ENCODE results near the gene SLC31A1. TPM values are rescaled to one million over a fixed set of nuclear protein-coding genes. Genes with fewer than 3 reads are reported as not detected.
"Not testable (repeated sequence)": the region's sequence is repeated elsewhere in the genome, so short reads cannot be mapped to it uniquely, and the experiment has no call there.

SLC31A1 gene
- total RNA-seq, 1 experiment from 2014 or later: 13.9 TPM

GRCh38 chr9:113244556-113244955 is 23.2 kb downstream of the SLC31A1 start:
- Histone ChIP-seq H3K4me3 (no peak overlapping the region), H3K27me3 (no peaks in the 10 kb centered on the region), H3K9me3 (no peaks in the 10 kb centered on the region), H3K36me3 (no peaks in the 10 kb centered on the region)
- DNase-seq: no peak

GRCh38 chr9:113245894-113246293 is 24.6 kb downstream of the SLC31A1 start:
- Histone ChIP-seq H3K9me3 (no peaks in the 10 kb centered on the region), H3K36me3 (no peaks in the 10 kb centered on the region), H3K4me3 (no peak overlapping the region), H3K27me3 (no peaks in the 10 kb centered on the region)
- no peak for DNase-seq

DNA sequence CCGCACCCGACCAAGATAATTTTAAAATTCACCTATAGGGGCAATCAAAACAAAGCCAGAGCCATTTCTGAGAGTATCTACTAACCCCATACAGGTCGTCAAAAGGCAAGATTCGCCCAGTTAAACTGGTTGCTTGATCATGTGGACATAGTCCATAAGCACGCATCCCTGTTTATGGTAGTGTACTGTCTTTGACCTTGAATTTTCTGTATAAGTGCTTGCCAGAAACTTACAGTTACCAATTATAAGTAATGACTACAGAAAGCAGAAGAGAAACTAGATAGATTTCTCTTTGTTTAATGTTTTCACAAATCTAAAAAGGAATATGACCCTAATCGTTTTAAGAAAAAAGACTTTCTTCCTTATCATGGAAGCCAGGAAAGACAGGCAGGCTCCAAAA is 25.6 kb downstream of the SLC31A1 start:
- DNase-seq: no peak
- peaks cover 5% of the 10 kb centered on the region for H3K36me3 ChIP-seq
- peaks cover 2% of the 10 kb centered on the region for H3K9me3 ChIP-seq
- H3K27me3 ChIP-seq: no peaks in the 10 kb centered on the region
- H3K4me3 ChIP-seq: no peak overlapping the region

- H3K27me3 ChIP-seq: no peaks in the 10 kb centered on the region
- H3K36me3 ChIP-seq: peaks cover 5% of the 10 kb centered on the region
- no peak for DNase-seq
- H3K4me3 ChIP-seq: no peak overlapping the region
- peaks cover 2% of the 10 kb centered on the region for H3K9me3 ChIP-seq
Measured at GRCh38 chr9:113247640-113248039, 26.3 kb downstream of the SLC31A1 start.

GRCh38 chr9:113249661-113250060 is 28.3 kb downstream of the SLC31A1 start:
- H3K27me3 ChIP-seq, DNase-seq, H3K36me3 ChIP-seq, H3K4me3 ChIP-seq, H3K9me3 ChIP-seq: not testable (repeated sequence)

GRCh38 chr9:113250807-113251206 is 29.5 kb downstream of the SLC31A1 start:
- Histone ChIP-seq H3K36me3 (peaks cover 5% of the 10 kb centered on the region), H3K27me3 (no peaks in the 10 kb centered on the region), H3K4me3 (no peak overlapping the region), H3K9me3 (peaks cover 2% of the 10 kb centered on the region)
- no peak for DNase-seq

DNA sequence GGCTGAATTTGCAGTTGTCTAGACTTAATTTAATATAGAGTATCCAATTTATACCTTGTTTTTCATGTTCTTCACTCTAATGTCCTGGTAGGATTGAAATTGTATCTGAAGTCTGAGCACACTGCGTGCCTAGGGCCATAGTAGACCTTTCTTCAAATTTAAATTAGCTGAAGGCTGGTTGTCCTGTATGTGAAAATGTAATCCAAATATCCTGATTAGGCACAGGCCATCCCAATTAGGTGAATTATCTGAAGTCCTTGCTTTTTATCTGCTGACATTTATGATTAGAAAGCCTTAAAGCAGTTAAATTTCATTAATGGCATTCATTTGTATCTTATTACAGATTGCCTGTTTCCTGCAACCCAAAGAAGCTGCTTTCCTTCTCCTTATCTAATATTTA is 33.6 kb downstream of the SLC31A1 start:
- no peak overlapping the region for H3K4me3 ChIP-seq
- H3K36me3 ChIP-seq: peaks cover 19% of the 10 kb centered on the region
- H3K27me3 ChIP-seq: no peaks in the 10 kb centered on the region
- no peak for DNase-seq
- peaks cover 2% of the 10 kb centered on the region for H3K9me3 ChIP-seq

- Histone ChIP-seq H3K36me3 (peaks cover 19% of the 10 kb centered on the region), H3K9me3 (peaks cover 2% of the 10 kb centered on the region), H3K4me3 (no peak overlapping the region), H3K27me3 (no peaks in the 10 kb centered on the region)
- no peak for DNase-seq
Measured at GRCh38 chr9:113255438-113255837, 34.1 kb downstream of the SLC31A1 start.

GRCh38 chr9:113257863-113258262 is 36.5 kb downstream of the SLC31A1 start:
- Histone ChIP-seq H3K4me3 (no peak overlapping the region), H3K9me3 (no peaks in the 10 kb centered on the region), H3K27me3 (no peaks in the 10 kb centered on the region), H3K36me3 (peaks cover 27% of the 10 kb centered on the region)
- no peak for DNase-seq

- no peak overlapping the region for H3K4me3 ChIP-seq
- no peaks in the 10 kb centered on the region for H3K9me3 ChIP-seq
- peaks cover 27% of the 10 kb centered on the region for H3K36me3 ChIP-seq
- H3K27me3 ChIP-seq: no peaks in the 10 kb centered on the region
- DNase-seq: no peak
Measured at GRCh38 chr9:113258282-113258681, 36.9 kb downstream of the SLC31A1 start.

GRCh38 chr9:113261917-113262671 is 40.8 kb downstream of the SLC31A1 start:
- Histone ChIP-seq H3K36me3 (peaks cover 32% of the 10 kb centered on the region), H3K9me3 (no peaks in the 10 kb centered on the region), H3K27me3 (no peaks in the 10 kb centered on the region), H3K4me3 (no peak overlapping the region)
- DNase-seq: no peak

GRCh38 chr9:113266174-113266573 is 44.8 kb downstream of the SLC31A1 start:
- no peaks in the 10 kb centered on the region for H3K9me3 ChIP-seq
- peaks cover 41% of the 10 kb centered on the region for H3K36me3 ChIP-seq

DNA sequence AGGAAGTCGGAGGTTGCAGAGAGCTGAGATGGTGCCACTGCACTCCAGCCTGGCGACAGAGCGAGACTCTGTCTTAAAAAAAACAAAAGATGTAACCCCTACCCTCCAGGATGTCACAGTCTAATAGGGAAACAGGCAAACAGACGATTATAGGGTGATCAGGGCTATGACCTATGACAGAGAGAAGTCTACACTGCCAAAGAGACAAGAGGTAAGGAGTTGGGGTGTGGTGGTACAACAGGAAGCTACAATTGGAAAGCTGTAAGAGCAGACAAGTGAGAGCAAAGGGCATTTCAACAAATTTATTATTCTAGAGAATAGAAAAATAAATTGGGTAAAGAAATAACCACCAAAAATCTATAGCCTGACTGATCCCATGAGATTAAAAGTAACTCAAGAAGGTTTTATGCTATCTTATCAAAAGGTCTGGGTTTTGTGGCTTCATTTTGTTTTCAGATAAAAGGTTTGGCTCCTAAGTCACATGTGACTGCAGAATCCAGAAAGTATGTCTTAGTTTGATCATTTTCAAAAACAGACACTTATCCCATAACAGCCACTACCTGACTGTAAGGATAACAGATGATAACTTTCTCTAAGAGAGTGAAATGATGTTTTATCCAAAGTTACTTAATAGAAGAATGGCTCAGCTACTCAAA is 46.7 kb downstream of the SLC31A1 start:
- Histone ChIP-seq H3K27me3 (no peaks in the 10 kb centered on the region), H3K36me3 (peaks cover 51% of the 10 kb centered on the region)
- no peak for DNase-seq

More at GRCh38 chr9:113266174-113266573, 44.8 kb downstream of the SLC31A1 start:
- DNase-seq: no peak
- Histone ChIP-seq H3K4me3 (no peak overlapping the region), H3K27me3 (no peaks in the 10 kb centered on the region)

GRCh38 chr9:113269355-113269754 is 48.0 kb downstream of the SLC31A1 start:
- H3K4me3 ChIP-seq: no peak overlapping the region
- no peaks in the 10 kb centered on the region for H3K9me3 ChIP-seq
- no peaks in the 10 kb centered on the region for H3K27me3 ChIP-seq
- H3K36me3 ChIP-seq: peaks cover 60% of the 10 kb centered on the region
- DNase-seq: no peak

More for the DNA sequence above, 46.7 kb downstream of the SLC31A1 start:
- Histone ChIP-seq H3K9me3 (no peaks in the 10 kb centered on the region), H3K4me3 (no peak overlapping the region)

GRCh38 chr9:113269871-113270270 is 48.5 kb downstream of the SLC31A1 start:
- H3K4me3 ChIP-seq: no peak overlapping the region
- peaks cover 60% of the 10 kb centered on the region for H3K36me3 ChIP-seq
- DNase-seq: no peak

DNA sequence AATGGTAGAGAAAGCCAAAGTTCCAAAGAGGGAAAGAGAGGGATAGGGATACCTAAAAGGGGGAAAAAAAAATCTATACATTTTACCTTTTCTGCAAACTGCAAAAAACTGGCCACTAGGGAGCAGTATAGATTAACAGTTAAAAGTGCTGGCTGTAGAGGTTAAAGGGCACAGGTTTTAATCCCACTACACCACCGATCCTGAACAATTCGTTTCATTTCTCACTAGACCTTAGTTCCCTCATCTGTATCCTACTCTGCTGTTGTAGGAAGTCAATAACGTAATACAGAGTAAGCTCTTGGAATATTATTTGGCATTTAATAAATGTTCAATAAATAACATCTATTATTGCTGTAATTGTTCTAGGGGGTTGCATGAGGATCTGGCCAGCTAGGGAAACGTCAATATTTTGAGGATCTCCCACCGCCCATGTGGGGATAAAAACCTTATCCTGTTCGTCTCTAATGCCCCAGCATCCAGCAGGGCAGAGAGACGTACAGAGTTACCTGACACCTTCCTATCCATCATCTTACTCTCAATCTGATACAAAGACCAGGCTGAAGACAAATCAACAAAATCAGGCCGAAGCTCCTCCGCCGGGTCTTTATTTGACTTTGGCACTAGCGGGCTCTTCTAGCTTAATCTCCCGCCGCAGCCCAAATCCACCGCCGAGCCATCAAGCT is 53.3 kb downstream of the SLC31A1 start:
- Histone ChIP-seq H3K36me3 (peaks cover 69% of the 10 kb centered on the region), H3K4me3 (peak overlapping the region; percentile 94)
- no peak for DNase-seq

More at GRCh38 chr9:113269871-113270270, 48.5 kb downstream of the SLC31A1 start:
- H3K9me3 ChIP-seq: no peaks in the 10 kb centered on the region
- no peaks in the 10 kb centered on the region for H3K27me3 ChIP-seq

More for the DNA sequence above, 53.3 kb downstream of the SLC31A1 start:
- no peaks in the 10 kb centered on the region for H3K27me3 ChIP-seq
- H3K9me3 ChIP-seq: no peaks in the 10 kb centered on the region

Measured in MG63 (cell line).